GDM1 (cell line): Measurements from ENCODE around the gene SLC6A12.
A peak's percentile ranks its signal among the peaks of the same experiment; 100 is the strongest.

ENCODE experiments used
- DNase-seq: peaks from one replicate; lab custom pipeline; 2025; lab: John Stamatoyannopoulos, UW

SLC6A12 gene

GRCh38 chr12:234891-235415 lies 21.0 kb upstream of the SLC6A12 start:
- no peak for DNase-seq

- no peak for DNase-seq
Observed at GRCh38 chr12:234019-234418, 20.1 kb upstream of the SLC6A12 start.

- DNase-seq = no peak
Observed at GRCh38 chr12:233615-233968, 19.6 kb upstream of the SLC6A12 start.

- DNase-seq = no peak
Observed at GRCh38 chr12:232731-233614, 19.0 kb upstream of the SLC6A12 start.

GRCh38 chr12:230925-231671 lies 17.1 kb upstream of the SLC6A12 start:
- no peak for DNase-seq

GRCh38 chr12:229441-230191 lies 15.7 kb upstream of the SLC6A12 start:
- DNase-seq = no peak

- DNase-seq = no peak
Observed at GRCh38 chr12:228846-229200, 14.9 kb upstream of the SLC6A12 start.

GRCh38 chr12:227923-228845 lies 14.2 kb upstream of the SLC6A12 start:
- DNase-seq = no peak

GRCh38 chr12:227286-227915 lies 13.4 kb upstream of the SLC6A12 start:
- DNase-seq = no peak

GRCh38 chr12:226401-226800 lies 12.4 kb upstream of the SLC6A12 start:
- DNase-seq = no peak

GRCh38 chr12:225012-225411 lies 11.1 kb upstream of the SLC6A12 start:
- no peak for DNase-seq

- no peak for DNase-seq
Observed at GRCh38 chr12:224330-224729, 10.4 kb upstream of the SLC6A12 start.

GRCh38 chr12:223841-224240 lies 9.9 kb upstream of the SLC6A12 start:
- no peak for DNase-seq

GRCh38 chr12:221736-222135 lies 7.8 kb upstream of the SLC6A12 start:
- DNase-seq = no peak

GRCh38 chr12:220946-221550 lies 7.1 kb upstream of the SLC6A12 start:
- no peak for DNase-seq

- DNase-seq = no peak
Observed at GRCh38 chr12:220491-220890, 6.5 kb upstream of the SLC6A12 start.

GRCh38 chr12:219891-220352 lies 6.0 kb upstream of the SLC6A12 start:
- DNase-seq = peak; percentile 74

GRCh38 chr12:218728-219590 lies 5.0 kb upstream of the SLC6A12 start:
- no peak for DNase-seq

- DNase-seq = no peak
Observed at GRCh38 chr12:218221-218620, 4.3 kb upstream of the SLC6A12 start.
